GM19372 (cell line): ENCODE data around the gene GLRX5.

ENCODE experiments used
- ATAC-seq: cut with Tn5 transposase; IDR thresholded peaks from one replicate; pipeline ENCODE4 v1.9.1; 2021; ENCODE audit warnings: mild to moderate bottlenecking, low read depth, moderate library complexity; ENCODE audit not compliant: unreplicated experiment

Gene GLRX5

DNA sequence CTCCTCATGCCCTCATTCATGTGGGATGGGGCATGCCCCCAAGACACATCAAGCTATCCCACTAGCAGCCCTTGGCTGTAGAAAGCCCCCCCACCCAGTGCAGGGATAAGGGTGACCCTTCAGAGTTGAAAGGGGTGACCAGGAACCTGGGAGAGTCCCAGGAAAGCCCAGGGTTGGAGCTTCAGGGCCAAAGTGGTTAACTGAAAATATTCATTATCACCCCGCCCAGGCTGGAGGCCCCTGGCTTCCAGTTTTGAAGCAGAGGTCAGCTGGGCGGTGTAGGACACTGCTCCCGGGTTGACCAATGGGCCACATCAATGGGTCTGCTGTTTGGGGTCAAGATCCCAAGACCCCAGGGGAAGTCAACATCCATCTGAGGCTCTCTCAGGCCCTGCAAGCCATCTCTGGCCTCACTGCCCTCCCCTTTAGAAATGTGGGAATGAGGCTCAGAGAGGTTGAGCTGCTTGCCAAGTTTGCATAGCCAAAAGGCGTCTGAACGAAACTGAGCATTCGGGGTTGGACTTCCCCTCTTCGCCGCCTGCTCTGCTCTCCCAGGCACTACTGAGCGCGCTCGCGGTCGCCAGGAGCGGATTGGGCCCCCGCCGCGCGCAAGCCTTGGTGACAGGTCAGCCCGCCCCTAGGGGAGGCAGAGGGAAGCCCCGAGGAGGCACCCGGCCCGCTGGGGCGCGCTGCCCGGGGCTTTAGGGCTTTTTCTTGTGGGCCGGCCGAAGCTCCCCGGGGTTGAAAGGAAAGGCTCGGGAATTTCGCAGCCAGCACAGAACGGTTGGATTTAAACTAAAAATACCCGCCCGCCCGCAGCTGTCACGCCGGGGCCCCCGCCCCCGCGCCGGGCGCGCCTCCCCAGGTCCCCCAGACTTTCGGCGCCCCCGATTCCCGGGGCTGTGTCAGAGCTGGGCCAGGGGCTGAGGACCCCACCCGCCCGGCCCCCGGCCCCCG lies 19.0 kb upstream of the GLRX5 start:
- ATAC-seq: peak; percentile 81

DNA sequence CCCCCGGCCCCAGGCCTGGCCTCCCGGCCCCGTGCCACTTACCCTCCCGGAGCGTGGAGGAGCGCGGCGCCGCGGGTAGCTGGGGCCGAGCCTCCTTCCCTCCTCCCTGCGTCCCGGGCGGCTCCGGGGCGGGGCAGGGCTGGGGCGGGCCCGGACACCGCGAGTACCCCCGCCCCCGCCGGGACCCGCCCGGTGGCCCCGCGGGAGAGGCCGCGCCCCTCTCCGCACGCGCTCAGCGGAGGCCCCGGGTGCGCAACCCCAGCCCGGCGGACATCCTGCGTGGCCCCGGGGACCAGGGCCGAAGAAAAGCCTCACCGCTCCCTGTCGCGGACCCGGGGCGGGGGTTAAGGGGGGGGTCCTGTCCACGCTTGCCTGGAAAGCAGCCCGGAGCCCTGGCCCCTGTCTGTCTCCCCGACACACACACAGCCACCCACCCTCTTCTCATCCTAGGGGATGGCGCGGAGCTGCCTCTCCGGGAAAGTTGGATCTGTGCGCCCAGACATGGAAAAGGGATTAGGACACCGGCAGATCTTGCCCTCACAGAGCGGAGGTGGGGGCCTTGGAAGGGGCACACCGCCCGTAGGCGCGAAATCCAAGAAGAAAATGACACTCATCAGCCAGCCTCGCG lies 18.2 kb upstream of the GLRX5 start, which contains the start of gene SYNE3:
Gene SYNE3 (minus strand): TSS at position 97 of the 628 bp plus-strand sequence. CDS start 40,829 bp downstream, outside the sequence.
- peak; percentile 45 for ATAC-seq

DNA sequence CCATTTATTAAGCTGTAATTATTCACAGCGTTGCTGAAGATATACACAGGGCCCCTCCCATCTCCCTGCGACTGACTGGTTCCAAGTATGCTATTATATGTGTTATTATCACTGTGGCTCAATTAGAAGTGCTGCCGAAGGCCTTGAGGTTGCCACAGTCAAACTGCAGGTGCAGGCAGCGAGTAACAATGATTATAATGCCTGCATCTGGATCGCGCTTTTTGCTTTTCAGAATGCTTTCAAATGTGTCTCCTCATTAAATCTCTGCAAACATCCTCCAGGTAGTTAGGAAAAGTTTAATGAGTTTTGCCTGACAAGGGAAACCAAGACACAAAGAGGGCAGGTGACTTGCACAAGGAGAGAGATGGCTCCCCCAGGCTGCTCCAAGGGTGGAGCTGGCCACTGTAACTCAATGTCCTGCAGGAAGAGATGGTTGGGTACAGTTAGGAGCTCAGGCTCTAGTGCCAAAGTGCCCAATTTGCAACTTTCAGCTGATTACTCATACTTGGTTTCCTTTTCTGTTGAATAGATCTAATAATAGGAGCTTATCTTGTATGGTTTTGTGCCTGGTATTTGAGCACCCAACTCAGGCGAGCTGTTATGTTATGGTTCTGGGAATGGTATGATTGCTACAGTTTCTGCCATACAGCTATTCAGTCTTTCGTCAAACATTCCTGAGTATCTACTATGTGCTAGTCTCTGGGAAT lies 16.7 kb upstream of the GLRX5 start:
- ATAC-seq: no peak

DNA sequence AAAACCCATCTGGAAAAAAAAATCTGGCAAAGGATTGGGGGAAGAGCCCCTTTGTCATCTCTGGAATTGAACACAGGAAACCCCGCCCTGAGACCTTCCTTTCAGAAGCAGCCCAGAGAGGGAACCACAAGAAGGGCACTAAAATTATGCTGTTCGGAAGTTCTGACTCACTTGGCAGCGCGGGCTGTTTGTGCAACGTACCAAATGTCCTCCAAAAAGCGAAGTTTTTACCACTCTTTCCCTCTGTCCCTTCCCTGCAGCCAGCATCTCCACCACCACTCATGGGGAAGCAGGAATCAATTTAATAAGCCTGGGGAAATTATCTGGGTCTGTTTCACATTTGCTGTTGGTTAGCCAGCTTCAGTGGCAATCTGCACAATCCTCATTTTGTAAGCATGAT lies 15.2 kb upstream of the GLRX5 start:
- ATAC-seq: no peak

DNA sequence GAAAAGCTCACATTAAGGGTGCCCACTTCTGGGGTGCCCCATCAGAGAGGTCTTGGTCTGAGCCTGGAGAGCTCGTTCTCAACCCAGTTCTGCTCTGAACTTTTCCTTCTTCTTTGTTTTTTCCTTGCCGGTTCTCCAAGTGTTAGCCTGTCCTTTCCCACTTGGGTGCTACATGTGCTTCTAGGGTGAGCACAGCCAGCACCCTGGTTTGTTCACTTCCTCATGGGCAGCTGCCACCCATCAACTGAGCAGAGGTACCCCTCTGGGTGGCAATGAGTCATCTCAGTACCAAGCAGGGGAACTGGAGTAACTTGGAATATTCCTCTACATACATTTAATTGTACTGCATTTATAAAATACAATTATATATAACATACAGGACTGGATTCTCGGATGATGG lies 14.5 kb upstream of the GLRX5 start:
- ATAC-seq: no peak

DNA sequence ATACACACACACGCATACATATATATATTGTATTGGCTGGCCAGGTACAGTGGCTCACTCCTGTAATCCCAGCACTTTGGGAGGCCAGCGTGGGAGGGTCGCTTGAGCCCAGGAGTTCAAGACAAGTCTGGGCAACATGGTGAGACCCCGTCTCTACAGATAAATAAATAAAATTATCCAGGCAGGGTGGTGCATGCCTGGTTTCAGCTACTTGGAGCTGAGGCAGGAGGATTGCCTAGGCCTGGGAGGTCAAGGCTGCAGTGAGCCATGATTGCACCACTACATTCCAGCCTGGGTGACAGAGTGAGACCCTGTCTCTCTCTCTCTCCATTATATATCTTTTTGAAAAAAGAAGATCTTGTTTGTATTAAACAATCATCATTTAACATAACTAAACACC lies 13.8 kb upstream of the GLRX5 start:
- ATAC-seq: no peak

DNA sequence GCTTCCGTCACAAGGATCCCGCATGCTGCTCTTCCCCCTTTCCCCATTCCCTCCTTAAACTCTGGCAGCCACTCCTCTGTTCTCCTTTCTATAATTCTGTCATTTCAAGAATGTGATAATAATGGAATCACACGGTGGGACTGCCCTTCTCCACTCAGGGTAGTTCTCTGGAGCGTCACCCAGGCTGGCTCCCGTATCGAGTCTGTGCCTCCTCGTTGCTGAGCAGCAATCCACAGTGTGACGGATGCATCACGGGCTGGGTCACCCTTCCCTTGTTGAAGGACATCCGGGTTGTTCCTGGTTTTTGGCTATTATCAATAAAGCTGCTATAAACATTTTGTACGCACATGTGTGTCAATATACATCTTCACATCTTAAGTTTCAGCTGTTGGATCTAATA lies 12.7 kb upstream of the GLRX5 start:
- ATAC-seq: no peak

DNA sequence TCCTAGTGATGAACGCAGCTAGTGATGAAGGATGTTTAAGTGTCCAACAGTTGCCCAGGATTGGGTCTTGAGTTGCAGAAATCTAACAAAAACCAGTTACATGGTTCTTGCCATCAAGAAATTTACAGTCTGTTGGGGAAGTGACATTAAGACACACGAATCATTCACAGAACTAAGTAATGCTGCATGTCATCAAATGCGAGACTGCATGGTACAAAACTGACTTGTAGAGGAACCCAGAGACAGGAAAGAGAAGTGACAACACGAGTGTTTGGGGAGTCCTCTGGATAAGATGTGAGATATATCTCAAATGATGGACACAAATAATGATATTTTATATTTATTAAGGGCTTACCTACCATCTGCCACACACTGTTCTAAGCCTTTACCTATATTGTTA lies 12.3 kb upstream of the GLRX5 start:
- no peak for ATAC-seq

DNA sequence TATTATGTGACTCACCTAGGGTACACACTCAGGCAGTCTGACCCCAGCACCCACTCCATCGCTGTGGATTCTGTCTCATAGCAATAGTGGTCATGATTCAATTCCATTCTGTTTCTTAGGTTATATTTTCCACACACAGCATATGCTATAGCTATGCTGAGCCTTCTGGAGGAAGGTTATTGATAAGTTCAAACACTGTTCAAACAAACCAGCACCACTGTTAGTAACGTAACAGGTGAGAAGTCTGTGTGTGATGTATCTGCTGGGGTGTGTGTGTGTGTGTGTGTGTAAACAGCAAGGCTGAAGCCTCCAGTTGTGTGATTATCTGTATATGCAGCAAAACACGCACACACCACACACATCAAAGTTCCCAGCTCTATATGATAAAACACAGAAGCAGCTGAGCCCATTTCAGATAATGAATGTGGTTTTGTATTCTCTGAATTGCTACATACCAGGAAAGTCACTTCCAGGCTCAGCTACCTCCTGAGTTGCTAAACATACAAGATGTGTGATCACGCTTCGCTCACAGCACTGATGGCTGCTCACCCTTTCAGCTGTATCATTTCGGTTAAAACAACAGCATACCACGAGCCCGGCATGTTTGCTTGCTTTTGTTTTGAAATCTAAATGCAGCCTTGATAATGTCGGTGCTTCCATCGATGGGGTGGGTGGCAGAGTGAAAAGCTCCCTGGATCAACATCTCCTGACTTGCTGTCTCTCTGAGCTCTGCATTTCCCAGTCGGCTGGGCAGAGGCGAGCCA lies 11.6 kb upstream of the GLRX5 start:
- no peak for ATAC-seq

DNA sequence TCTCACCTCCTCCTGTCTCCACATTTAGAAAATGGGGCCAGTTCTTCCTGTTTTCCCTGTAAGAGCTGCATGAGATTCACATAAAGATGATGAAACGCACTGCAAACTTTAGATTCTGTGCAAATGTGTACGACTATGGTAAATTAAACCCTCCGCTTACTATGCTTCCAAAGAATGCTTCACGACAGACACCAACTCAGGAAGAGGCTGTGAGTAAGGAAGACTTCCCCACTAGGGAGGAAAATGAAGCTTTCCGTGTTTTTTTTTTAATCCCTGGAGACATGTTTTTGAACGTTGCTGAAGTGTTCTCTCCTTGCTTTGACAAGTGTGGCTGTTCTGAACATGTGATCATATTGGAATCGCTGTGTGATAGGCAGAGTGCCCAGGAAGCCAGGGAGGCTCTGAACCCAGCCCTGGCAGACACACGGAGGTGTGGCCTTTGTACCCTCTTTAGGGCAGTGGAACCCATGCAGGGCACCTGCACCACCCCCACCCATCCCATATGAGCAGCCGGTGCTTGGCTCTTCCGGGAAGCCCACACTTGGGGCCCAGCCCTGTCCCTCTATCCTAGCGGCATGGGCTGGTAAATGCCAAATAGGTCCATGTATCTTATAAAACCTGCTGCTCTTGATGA lies 10.9 kb upstream of the GLRX5 start:
- ATAC-seq: no peak

DNA sequence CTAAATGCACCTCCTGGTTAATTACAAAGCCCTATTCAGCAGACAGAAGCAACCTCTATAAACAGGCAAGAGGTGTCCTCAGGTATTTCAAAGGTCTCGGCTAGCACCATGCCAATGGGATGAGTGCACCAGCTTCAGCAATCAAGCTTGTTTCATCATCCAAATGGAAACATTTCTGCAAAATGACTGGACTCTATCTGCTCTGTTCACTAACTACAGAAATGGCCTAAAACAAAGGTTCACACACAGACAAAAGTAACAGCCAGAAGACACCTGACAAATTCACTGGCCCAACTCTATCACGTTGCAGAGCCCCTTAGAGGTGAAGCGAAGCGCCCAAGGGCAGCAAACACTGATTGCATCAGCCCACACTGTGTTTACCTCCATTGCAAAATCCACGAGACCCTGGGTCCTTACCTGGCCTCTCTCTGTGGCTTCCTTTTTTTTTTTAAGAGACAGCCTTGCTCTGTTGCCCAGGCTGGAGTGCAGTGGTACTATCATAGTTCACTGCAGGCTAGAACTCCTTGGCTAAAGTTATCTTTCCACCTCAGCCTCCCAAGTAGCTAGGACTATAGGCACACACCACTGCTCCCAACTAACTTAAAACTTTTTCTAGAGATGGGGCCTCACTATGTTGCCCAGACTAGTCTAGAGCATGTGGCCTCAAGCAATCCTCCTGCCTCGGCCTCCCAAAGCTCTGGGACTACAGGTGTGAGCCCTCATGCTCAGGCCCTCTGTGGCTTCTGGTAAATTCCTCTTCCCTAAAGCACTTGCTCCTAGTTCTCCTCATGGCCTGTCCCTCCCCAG lies 9.9 kb upstream of the GLRX5 start:
- ATAC-seq: no peak

DNA sequence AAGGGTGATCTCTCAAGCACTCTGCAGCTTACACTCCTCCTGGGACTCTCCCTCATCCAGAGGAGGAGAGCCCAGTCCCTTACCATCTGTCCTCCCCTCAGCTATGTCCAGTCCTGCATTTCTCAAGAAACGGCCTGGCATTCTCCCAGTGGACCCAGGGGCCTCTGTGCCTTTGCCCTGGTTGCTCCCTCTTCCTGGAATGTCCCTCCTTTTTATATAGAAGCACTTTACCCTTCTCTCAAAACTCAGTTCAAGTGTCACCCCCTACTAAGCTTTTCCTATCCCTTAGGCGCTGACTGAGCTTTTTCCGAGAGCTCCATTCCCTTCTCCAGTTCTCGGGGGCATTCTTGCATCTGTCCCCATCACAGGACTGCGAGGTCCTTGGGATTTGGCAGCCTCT lies 8.9 kb upstream of the GLRX5 start:
- no peak for ATAC-seq

DNA sequence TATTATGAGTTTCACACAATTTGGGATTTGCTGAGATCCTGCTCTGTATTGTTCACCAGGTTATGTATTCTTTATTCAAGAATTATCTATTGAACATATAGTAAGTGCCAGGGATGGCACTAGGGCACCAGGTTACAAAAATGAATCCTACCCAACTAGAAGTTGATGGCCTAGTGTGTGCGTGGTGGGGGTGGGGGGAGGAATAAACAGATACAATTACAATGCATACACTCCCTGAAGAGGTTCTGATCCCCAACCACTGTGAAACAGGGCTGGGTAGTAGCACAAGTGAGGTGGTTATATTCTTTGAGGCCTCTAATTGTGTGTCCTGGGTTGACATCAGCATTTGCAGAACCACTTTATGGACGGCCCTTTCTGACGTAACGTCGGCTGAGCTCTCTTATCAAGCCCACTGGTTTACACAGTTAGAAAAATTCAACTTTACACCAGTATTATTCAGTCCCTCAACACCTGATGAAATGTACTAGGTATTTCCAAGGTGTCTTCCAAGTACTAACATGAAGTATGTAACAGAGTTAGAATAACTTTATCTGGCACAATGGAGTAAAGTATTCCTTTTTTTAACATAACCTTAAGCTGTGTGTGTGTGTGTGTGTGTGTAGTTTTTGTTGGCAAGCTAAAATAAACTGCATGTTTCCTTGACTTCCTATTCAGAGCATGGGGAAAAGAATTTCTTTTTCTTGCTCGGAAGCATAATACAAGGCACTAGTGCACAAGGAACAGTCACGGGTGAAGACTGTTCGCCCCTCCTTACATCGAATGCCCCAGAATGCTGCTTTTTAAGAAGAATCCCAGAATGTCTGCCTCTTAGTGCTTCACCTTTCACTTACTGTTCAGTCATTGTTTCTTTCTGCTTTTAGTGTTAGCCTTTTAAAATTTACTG lies 8.1 kb upstream of the GLRX5 start:
- no peak for ATAC-seq

DNA sequence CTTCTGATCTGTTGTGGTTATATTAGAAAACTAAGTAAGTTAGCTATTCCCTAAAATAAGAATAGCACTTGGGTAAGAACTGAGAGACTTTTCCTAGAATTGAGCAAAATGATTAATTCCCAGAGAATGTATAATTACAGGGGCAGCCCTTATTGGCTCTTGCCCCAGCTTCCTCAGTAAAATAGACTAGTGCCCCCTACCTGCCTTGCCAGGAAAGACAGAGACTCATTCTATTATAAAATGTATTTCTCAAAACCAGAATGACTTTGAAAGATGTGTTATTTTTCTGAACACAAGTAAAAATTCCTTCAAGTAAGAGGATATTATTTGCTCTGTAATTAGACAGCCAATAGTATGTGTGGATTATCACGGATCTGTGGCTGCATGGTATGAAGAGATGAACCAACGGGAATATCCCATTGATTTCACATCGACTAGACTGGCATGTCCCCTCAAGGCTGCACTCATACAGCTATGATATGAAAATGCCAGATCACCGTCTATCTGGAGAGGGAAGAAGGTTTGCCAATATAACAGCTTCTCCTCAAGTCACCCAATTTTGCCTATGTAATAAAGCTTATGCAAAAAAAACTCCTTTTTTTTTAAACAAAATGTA lies 7.4 kb upstream of the GLRX5 start:
- ATAC-seq: no peak

DNA sequence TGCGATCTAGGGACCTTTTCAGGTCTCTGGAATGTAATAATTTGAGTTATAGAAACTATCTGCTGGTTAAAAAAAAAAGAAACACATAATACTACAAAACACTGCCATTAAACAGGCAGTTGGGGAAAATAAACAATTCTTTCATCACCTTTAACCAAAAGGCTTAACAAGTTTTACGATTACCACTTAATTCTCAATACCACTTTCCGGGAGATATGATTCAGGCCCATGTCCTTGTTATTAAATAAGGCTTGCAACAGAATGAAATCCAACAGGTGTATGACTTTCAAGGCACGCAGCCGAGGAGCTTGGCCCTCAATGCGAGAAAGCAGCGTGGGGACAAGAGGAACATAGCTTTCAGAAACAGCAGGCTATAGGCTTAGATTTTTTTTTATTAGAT lies 5.6 kb upstream of the GLRX5 start:
- ATAC-seq: no peak

DNA sequence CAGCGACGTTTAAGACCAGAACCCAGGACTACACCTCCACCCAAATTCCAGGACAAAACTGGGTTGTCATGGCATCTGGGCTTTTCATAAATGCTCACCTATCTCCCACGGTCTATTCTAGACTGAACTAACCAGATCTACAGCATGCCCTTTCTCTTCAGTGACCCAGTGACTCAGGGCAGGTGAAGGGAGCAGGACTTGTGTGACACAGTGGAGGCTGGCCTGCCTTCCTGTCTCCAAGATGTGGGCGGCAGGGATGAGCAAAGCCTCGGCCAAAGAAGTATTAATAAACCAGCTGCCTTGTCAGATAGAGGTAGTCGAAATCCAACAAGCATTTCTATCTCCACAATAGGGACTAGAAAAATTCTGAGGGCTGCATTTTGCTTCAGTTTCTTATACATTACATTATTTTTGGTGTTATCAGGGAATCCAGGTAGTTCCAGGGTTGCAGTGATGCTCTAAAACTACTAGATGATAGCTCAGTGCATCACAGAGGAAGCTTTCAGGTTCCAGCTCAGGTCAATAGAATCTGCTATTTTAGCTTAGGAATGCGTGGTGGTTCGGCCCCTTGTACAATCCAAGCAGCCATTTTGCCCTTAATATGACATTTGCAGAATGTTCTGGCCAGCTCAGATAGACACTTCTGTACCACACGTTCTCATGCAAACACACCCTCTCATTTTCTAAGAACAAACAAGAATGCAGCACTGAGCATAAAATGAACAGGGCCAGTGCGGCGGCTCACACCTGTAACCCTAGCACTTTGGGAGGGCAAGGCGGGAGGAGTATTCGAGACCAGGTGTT lies 4.2 kb upstream of the GLRX5 start:
- no peak for ATAC-seq

DNA sequence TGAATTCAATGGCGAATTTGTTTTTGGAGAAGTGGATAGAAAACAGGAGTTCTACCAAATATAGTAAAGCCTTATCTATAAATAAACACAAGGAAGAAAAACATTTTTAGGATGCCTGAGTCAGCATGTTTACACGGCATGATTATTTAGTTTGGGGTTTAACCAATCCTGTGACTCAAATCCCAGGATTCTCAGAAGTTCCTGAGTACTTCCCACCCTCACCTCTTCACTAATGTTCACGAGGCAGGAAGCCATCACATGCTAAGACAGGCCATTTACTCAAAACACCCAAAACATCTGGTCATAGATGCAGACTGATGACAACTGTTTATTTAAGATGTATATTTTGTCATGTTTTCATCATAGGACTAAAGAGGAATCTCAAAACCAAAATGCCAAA lies 3.4 kb upstream of the GLRX5 start:
- ATAC-seq: no peak
